HepG2 (cell line): Measurements from ENCODE around the gene LUM. TPM values are rescaled to one million over a fixed set of nuclear protein-coding genes. Genes with fewer than 3 reads are reported as not detected.
"Not testable (repeated sequence)": the region's sequence is repeated elsewhere in the genome, so short reads cannot be mapped to it uniquely, and the experiment has no call there.

Source experiments
- ATAC-seq: fragments of 200-7000 bp; cut with Tn5 transposase; 3 replicates; pipeline ENCODE4 v1.9.1; 2020; ENCODE audit warnings: mild to moderate bottlenecking, moderate library complexity
- BruUV-seq: library from RNA; stranded (reverse); fragments of 400-500 nt; replicated peaks from 2 replicates; lab custom pipeline; 2021; lab: Mats Ljungman, UMichigan
- CTCF ChIA-PET: fragments of 300-600 bp; formaldehyde crosslinking; extraction: SDS; loops from one replicate; lab custom pipeline; 2021; ENCODE audit warnings: low total read pairs, inconsistent platforms, low intra/inter-chr PET ratio; lab: Yijun Ruan, JAX
- POLR2A ChIA-PET: fragments of 350-600 bp; sonication (Branson Sonifier 250); formaldehyde crosslinking; loops from one replicate; lab custom pipeline; 2020; ENCODE audit warnings: antibody characterized with exemption, inconsistent platforms; lab: Yijun Ruan, JAX
- DNase-seq: peaks from one replicate; pipeline ENCODE4 v3.0.0-alpha.2; 2015; ENCODE audit warnings: low spot score
- FAIRE-seq: peaks from 3 replicates; lab custom pipeline; 2011; peaks lifted over from hg19 to GRCh38; lab: Jason Lieb, UNC
- H2AFZ ChIP-seq: one replicate; pipeline ENCODE4 v1.6.1; 2011; ENCODE audit warnings: low read length, inconsistent platforms
- H3K27ac ChIP-seq: fragments of 300-600 bp; 3 replicates; pipeline ENCODE4 v1.8.0; 2011; ENCODE audit warnings: mixed run types, mild to moderate bottlenecking, mixed read lengths, low read length, inconsistent platforms; ENCODE audit not compliant: insufficient read depth; ENCODE audit errors: extremely low read length
- H3K27me3 ChIP-seq, 2 experiments: fragments of 200-600 bp in 1 of 2; 2 replicates in 1 of 2; 3 replicates in 1 of 2; pipeline versions ENCODE4 v1.6.0 to v1.8.0; 2011; ENCODE audit warnings: low read length in 2 of 2, mild to moderate bottlenecking in 2 of 2, moderate library complexity in 2 of 2, inconsistent platforms in 1 of 2; ENCODE audit not compliant: insufficient read depth in 2 of 2, control insufficient read depth in 1 of 2
- H3K36me3 ChIP-seq, 2 experiments: fragments of 200-600 bp in 1 of 2; replicated peaks in 1 of 2; 2 replicates in 1 of 2; 3 replicates in 1 of 2; pipeline versions ENCODE4 v1.5.1 to v1.8.0; 2011; ENCODE audit warnings: low read length in 2 of 2, inconsistent platforms in 1 of 2; ENCODE audit not compliant: insufficient read depth in 2 of 2, control insufficient read depth in 1 of 2
- H3K4me1 ChIP-seq: 2 replicates; pipeline ENCODE4 v1.5.1; 2012; ENCODE audit warnings: low read length, inconsistent platforms; ENCODE audit not compliant: insufficient read depth
- H3K4me2 ChIP-seq: 2 replicates; pipeline ENCODE4 v1.6.0; 2011; ENCODE audit warnings: low read depth, low read length, inconsistent platforms
- H3K4me3 ChIP-seq, 3 experiments: fragments of 200-600 bp in 1 of 3; sonication (generic), shearing (Covaris generic) in 1 of 3; replicated peaks in 1 of 3; 2 replicates each; pipeline ENCODE4 v1.5.1; 2011 to 2016; ENCODE audit warnings: low read length in 3 of 3, inconsistent platforms in 2 of 3, low read depth in 2 of 3, mild to moderate bottlenecking in 2 of 3, control low read depth in 1 of 3, mixed read lengths in 1 of 3; ENCODE audit not compliant: insufficient read depth in 1 of 3
- H3K79me2 ChIP-seq: one replicate; pipeline ENCODE4 v1.6.1; 2011; ENCODE audit warnings: low read length, inconsistent platforms; ENCODE audit not compliant: insufficient read depth
- H3K9ac ChIP-seq: 2 replicates; pipeline ENCODE4 v1.6.0; 2011; ENCODE audit warnings: mild to moderate bottlenecking, low read depth, low read length, inconsistent platforms; ENCODE audit not compliant: insufficient read depth
- H3K9me3 ChIP-seq: 2 replicates; pipeline ENCODE4 v1.5.1; 2012; ENCODE audit warnings: mild to moderate bottlenecking, low read length
- H4K20me1 ChIP-seq: 2 replicates; pipeline ENCODE4 v1.6.0; 2011; ENCODE audit warnings: inconsistent platforms, mild to moderate bottlenecking, low read length, moderate library complexity; ENCODE audit not compliant: insufficient read depth
- AGO1 ChIP-seq: fragments of 200-400 bp; formaldehyde crosslinking; IDR thresholded peaks from 2 replicates; pipeline ENCODE4 v1.6.1; 2017; ENCODE audit warnings: mild to moderate bottlenecking, low read depth, low read length, moderate library complexity; ENCODE audit not compliant: poor library complexity, severe bottlenecking
- BCL6 ChIP-seq: IDR thresholded peaks from 2 replicates; pipeline ENCODE4 v1.6.1; 2016; ENCODE audit warnings: missing genetic modification reagents, missing compliant biosample characterization
- E2F2 ChIP-seq: sonication (generic); formaldehyde crosslinking; IDR thresholded peaks from 2 replicates; pipeline ENCODE4 v1.4.0; 2020; ENCODE audit warnings: missing genetic modification reagents, borderline replicate concordance
- FOXM1 ChIP-seq: sonication (generic); formaldehyde crosslinking; IDR thresholded peaks from 2 replicates; pipeline ENCODE4 v1.5.0; 2020; ENCODE audit warnings: missing genetic modification reagents
- JDP2 ChIP-seq: sonication (generic); formaldehyde crosslinking; IDR thresholded peaks from 2 replicates; pipeline ENCODE4 v1.8.1; 2022; ENCODE audit warnings: missing genetic modification reagents, borderline replicate concordance
- MBNL3 ChIP-seq: fragments of 250-450 bp; sonication (Bioruptor Pico); conservative IDR thresholded peaks from 2 replicates; pipeline ENCODE4 v1.8.0; 2022; ENCODE audit warnings: mild to moderate bottlenecking, inconsistent platforms
- PHF20 ChIP-seq: sonication (generic); formaldehyde crosslinking; IDR thresholded peaks from 2 replicates; pipeline ENCODE4 v1.5.0; 2020; ENCODE audit warnings: mild to moderate bottlenecking, missing genetic modification reagents
- SIN3A ChIP-seq: IDR thresholded peaks from 2 replicates; pipeline ENCODE4 v1.6.1; 2011; ENCODE audit warnings: low read depth, mild to moderate bottlenecking, control low read depth, low read length, borderline replicate concordance
- SMAD1 ChIP-seq: sonication (generic); formaldehyde crosslinking; IDR thresholded peaks from 2 replicates; pipeline ENCODE4 v1.4.0; 2020; ENCODE audit warnings: missing genetic modification reagents, low read depth, mild to moderate bottlenecking, borderline replicate concordance
- SMYD3 ChIP-seq: sonication (generic); formaldehyde crosslinking; IDR thresholded peaks from 2 replicates; pipeline ENCODE4 v1.8.1; 2023; ENCODE audit warnings: mild to moderate bottlenecking, missing genetic modification reagents
- SRSF9 ChIP-seq: fragments of 200-400 bp; formaldehyde crosslinking; IDR thresholded peaks from 2 replicates; pipeline ENCODE4 v1.6.1; 2018; ENCODE audit warnings: borderline replicate concordance, mild to moderate bottlenecking, low read depth, low read length; ENCODE audit not compliant: insufficient read depth, poor library complexity, severe bottlenecking
- ZFP90 ChIP-seq: sonication (generic); formaldehyde crosslinking; IDR thresholded peaks from 2 replicates; pipeline ENCODE4 v1.8.0; 2022; ENCODE audit warnings: missing genetic modification reagents, mild to moderate bottlenecking, inconsistent platforms, borderline replicate concordance
- ZNF10 ChIP-seq: sonication (generic); formaldehyde crosslinking; IDR thresholded peaks from 2 replicates; pipeline ENCODE4 v1.4.0; 2020; ENCODE audit warnings: mild to moderate bottlenecking, low read depth, missing genetic modification reagents, borderline replicate concordance
- ZNF18 ChIP-seq: sonication (generic); formaldehyde crosslinking; IDR thresholded peaks from 2 replicates; pipeline ENCODE4 v1.8.0; 2022; ENCODE audit warnings: mild to moderate bottlenecking, missing genetic modification reagents; ENCODE audit not compliant: insufficient replicate concordance
- ZNF496 ChIP-seq: sonication (generic); formaldehyde crosslinking; IDR thresholded peaks from 2 replicates; pipeline ENCODE4 v1.8.1; 2023; ENCODE audit warnings: mild to moderate bottlenecking, moderate library complexity, missing genetic modification reagents; ENCODE audit not compliant: insufficient replicate concordance
- ZXDC ChIP-seq: sonication (generic); formaldehyde crosslinking; IDR thresholded peaks from 2 replicates; pipeline ENCODE4 v1.5.0; 2020; ENCODE audit warnings: mild to moderate bottlenecking, missing genetic modification reagents
- WGBS: methylation state at CpG from one replicate; pipeline ENCODE4 v1.1.6; 2017; ENCODE audit warnings: low lambda C conversion rate; 5-methylcytosine and 5-hydroxymethylcytosine counted together
- in situ Hi-C: cut with HindIII; loops from 2 replicates; pipeline ENCODE4 v1.10.0; 2017; ENCODE audit warnings: low pct_unique_long_range_greater_than_20kb; ENCODE audit not compliant: extremely low pct_ligation_motif_present
- intact Hi-C: fragments of 100-400 bp; cut with micrococcal nuclease; formaldehyde crosslinking; loops from one replicate; pipeline ENCODE4 v1.10.0; 2022; ENCODE audit not compliant: unreplicated experiment
- polyA plus RNA-seq, 8 experiments: library from polyadenylated mRNA; depleted of rRNA in 3 of 8; stranded (reverse) in 7 of 8; unstranded in 1 of 8; fragments of >200 nt; fragmentation: Illumina TruSeq in 4 of 8; extraction: Trizol in 4 of 8; gene quantifications; 2 replicates each; pipeline versions ENCODE4 v1.2.1 to v1.2.3, GENCODE V29; 2011 to 2016; ENCODE audit warnings: low read depth in 4 of 8, missing spikeins in 1 of 8, mixed read lengths in 1 of 8; ENCODE audit not compliant: insufficient read depth in 1 of 8
- total RNA-seq, 5 experiments: library from RNA; depleted of rRNA; stranded (reverse); fragments of >200 nt; fragmentation: Illumina TruSeq; extraction: Trizol; gene quantifications; 2 replicates each; pipeline ENCODE4 v1.2.3, GENCODE V29; 2016; ENCODE audit warnings: low read depth in 1 of 5

Gene LUM
- total and polyA plus RNA-seq, 2 of the 13 experiments (the other 11 are each of a cell fraction or from before 2014, with no cell fraction given), result not detected

- no peak for TF ChIP-seq ZXDC (CRISPR knock-in tag)
- TF ChIP-seq PHF20, result no peak
- TF ChIP-seq SMYD3, result no peak
- no peak for TF ChIP-seq SMAD1 (CRISPR knock-in tag)
- no peak for TF ChIP-seq ZNF18 (CRISPR knock-in tag)
- TF ChIP-seq SRSF9, result no peak
- TF ChIP-seq MBNL3, result no peak
- no peak for TF ChIP-seq ZNF10 (CRISPR knock-in tag)
- TF ChIP-seq E2F2, result no peak
- TF ChIP-seq FOXM1 (CRISPR knock-in tag), result no peak
- TF ChIP-seq ZFP90 (CRISPR knock-in tag), result no peak
- TF ChIP-seq BCL6 (CRISPR knock-in tag), result no peak
- TF ChIP-seq AGO1, result no peak
- TF ChIP-seq ZNF496 (CRISPR knock-in tag), result no peak
- no peak for TF ChIP-seq JDP2 (CRISPR knock-in tag)
- no peak for TF ChIP-seq SIN3A
Observed at GRCh38 chr12:91091916-91092715, 19.2 kb downstream of the LUM start (continued).

GRCh38 chr12:91089953-91090352 lies 21.3 kb downstream of the LUM start:
- H3K27me3 ChIP-seq, CTCF ChIA-PET, H3K79me2 ChIP-seq, H3K4me1 ChIP-seq, H3K36me3 ChIP-seq, POLR2A ChIA-PET, H3K4me2 ChIP-seq, H3K9ac ChIP-seq, H2AFZ ChIP-seq, H3K4me3 ChIP-seq, H4K20me1 ChIP-seq, in situ Hi-C loops, ATAC-seq, DNase-seq, H3K27ac ChIP-seq, BruUV-seq, FAIRE-seq, intact Hi-C loops: not testable (repeated sequence)
- WGBS, result 0% methylated on average over 2 of the region's 2 CpGs
- peaks cover 74% of the 10 kb centered on the region for H3K9me3 ChIP-seq
